Activated T-helper 17 cell treated with anti-CD3 and anti-CD28 coated beads, Interleukin-2, amount 50 U/mL, for 72 hours (primary cell): ENCODE measurements around the gene CDK17. TPM values are rescaled to one million over a fixed set of nuclear protein-coding genes. Genes with fewer than 3 reads are reported as not detected.
"Not testable (repeated sequence)": the region's sequence is repeated elsewhere in the genome, so short reads cannot be mapped to it uniquely, and the experiment has no call there.

ENCODE experiments used
- ATAC-seq: fragments of 150-1000 bp; cut with Tn5 transposase; replicated peaks from 2 replicates; pipeline ENCODE4 v1.10.0; 2021; ENCODE audit warnings: mild to moderate bottlenecking, moderate library complexity
- H3K27ac Mint-ChIP-seq: one replicate; pipeline ENCODE4 v1.8.0; 2022; ENCODE audit warnings: mixed read lengths
- H3K27me3 Mint-ChIP-seq: one replicate; pipeline ENCODE4 v1.8.0; 2022; ENCODE audit warnings: mixed read lengths
- H3K36me3 Mint-ChIP-seq: one replicate; pipeline ENCODE4 v1.8.0; 2022; ENCODE audit warnings: low read depth, mild to moderate bottlenecking, mixed read lengths
- H3K4me1 Mint-ChIP-seq: one replicate; pipeline ENCODE4 v1.8.0; 2022; ENCODE audit warnings: mixed read lengths
- H3K4me3 Mint-ChIP-seq: one replicate; pipeline ENCODE4 v1.8.0; 2022; ENCODE audit warnings: mild to moderate bottlenecking, mixed read lengths
- H3K9me3 Mint-ChIP-seq: one replicate; pipeline ENCODE4 v1.8.0; 2022; ENCODE audit warnings: mixed read lengths
- total RNA-seq, 2 donors: library from RNA; stranded (reverse); gene quantifications; one replicate each; pipeline ENCODE4 v1.2.3, GENCODE V29; 2022

The CDK17 gene
- total RNA-seq, 2 donors from 2014 or later, result 28.5 to 38.1 TPM

- no peaks in the 10 kb centered on the region for H3K9me3 Mint-ChIP-seq
- no peak overlapping the region for H3K27ac Mint-ChIP-seq
- peaks cover 7% of the 10 kb centered on the region for H3K36me3 Mint-ChIP-seq
- no peak overlapping the region for H3K4me3 Mint-ChIP-seq
- ATAC-seq, result no peak
- H3K27me3 Mint-ChIP-seq, result no peaks in the 10 kb centered on the region
- H3K4me1 Mint-ChIP-seq, result peaks cover 9% of the 10 kb centered on the region
Measured at GRCh38 chr12:96403870-96404269, 3.6 kb upstream of the CDK17 start.

- not testable (repeated sequence) for H3K4me1 Mint-ChIP-seq, H3K4me3 Mint-ChIP-seq, ATAC-seq, H3K9me3 Mint-ChIP-seq, H3K27ac Mint-ChIP-seq, H3K27me3 Mint-ChIP-seq
- H3K36me3 Mint-ChIP-seq, result peaks cover 11% of the 10 kb centered on the region
Measured at GRCh38 chr12:96402522-96402921, 2.3 kb upstream of the CDK17 start.

GRCh38 chr12:96402061-96402460, 1.8 kb upstream of the CDK17 start:
- no peak for ATAC-seq
- H3K27ac Mint-ChIP-seq, result no peak overlapping the region
- H3K4me1 Mint-ChIP-seq, result peaks cover 12% of the 10 kb centered on the region
- H3K27me3 Mint-ChIP-seq, result no peaks in the 10 kb centered on the region
- peaks cover 11% of the 10 kb centered on the region for H3K36me3 Mint-ChIP-seq
- no peaks in the 10 kb centered on the region for H3K9me3 Mint-ChIP-seq
- peak overlapping the region; percentile 95 for H3K4me3 Mint-ChIP-seq

GRCh38 chr12:96401076-96401871, 1.0 kb upstream of the CDK17 start:
- no peaks in the 10 kb centered on the region for H3K9me3 Mint-ChIP-seq
- peak overlapping the region; percentile 95 for H3K4me3 Mint-ChIP-seq
- ATAC-seq, result peak; percentile 30
- peaks cover 17% of the 10 kb centered on the region for H3K4me1 Mint-ChIP-seq
- no peaks in the 10 kb centered on the region for H3K27me3 Mint-ChIP-seq
- peak overlapping the region; percentile 92 for H3K27ac Mint-ChIP-seq
- peaks cover 11% of the 10 kb centered on the region for H3K36me3 Mint-ChIP-seq

- Mint-ChIP-seq H3K27ac (peak overlapping the region; percentile 92), H3K4me1 (peaks cover 21% of the 10 kb centered on the region), H3K9me3 (no peaks in the 10 kb centered on the region), H3K36me3 (peaks cover 11% of the 10 kb centered on the region), H3K4me3 (peak overlapping the region; percentile 95), H3K27me3 (no peaks in the 10 kb centered on the region)
- peak; percentile 23 for ATAC-seq
Measured at GRCh38 chr12:96400631-96401075, 414 bp upstream of the CDK17 start.

- Mint-ChIP-seq H3K4me3 (peak overlapping the region; percentile 95), H3K36me3 (peaks cover 11% of the 10 kb centered on the region), H3K9me3 (no peaks in the 10 kb centered on the region), H3K27ac (peak overlapping the region; percentile 92), H3K4me1 (peaks cover 27% of the 10 kb centered on the region), H3K27me3 (no peaks in the 10 kb centered on the region)
- ATAC-seq, result peak; percentile 53
Measured at GRCh38 chr12:96399120-96399918, 920 bp downstream of the CDK17 start.

- H3K36me3 Mint-ChIP-seq, result peaks cover 11% of the 10 kb centered on the region
- H3K9me3 Mint-ChIP-seq, result no peaks in the 10 kb centered on the region
- no peaks in the 10 kb centered on the region for H3K27me3 Mint-ChIP-seq
- H3K4me3 Mint-ChIP-seq, result peak overlapping the region; percentile 95
- H3K4me1 Mint-ChIP-seq, result peaks cover 27% of the 10 kb centered on the region
- ATAC-seq, result peak; percentile 6
- H3K27ac Mint-ChIP-seq, result peak overlapping the region; percentile 92
Measured at GRCh38 chr12:96398424-96399119, 1.7 kb downstream of the CDK17 start.

- Mint-ChIP-seq H3K4me1 (peaks cover 27% of the 10 kb centered on the region), H3K36me3 (peaks cover 11% of the 10 kb centered on the region), H3K9me3 (no peaks in the 10 kb centered on the region), H3K4me3 (peak overlapping the region; percentile 95), H3K27ac (peak overlapping the region; percentile 92), H3K27me3 (no peaks in the 10 kb centered on the region)
- no peak for ATAC-seq
Measured at GRCh38 chr12:96397756-96398423, 2.3 kb downstream of the CDK17 start.

GRCh38 chr12:96396914-96397313, 3.3 kb downstream of the CDK17 start:
- Mint-ChIP-seq H3K36me3 (peaks cover 11% of the 10 kb centered on the region), H3K4me1 (peaks cover 28% of the 10 kb centered on the region), H3K27ac (no peak overlapping the region), H3K9me3 (no peaks in the 10 kb centered on the region), H3K27me3 (no peaks in the 10 kb centered on the region), H3K4me3 (peak overlapping the region; percentile 95)
- ATAC-seq, result no peak

- H3K4me1 Mint-ChIP-seq, result peaks cover 27% of the 10 kb centered on the region
- H3K27ac Mint-ChIP-seq, result peak overlapping the region; percentile 36
- H3K36me3 Mint-ChIP-seq, result peaks cover 11% of the 10 kb centered on the region
- ATAC-seq, result no peak
- no peaks in the 10 kb centered on the region for H3K27me3 Mint-ChIP-seq
- no peaks in the 10 kb centered on the region for H3K9me3 Mint-ChIP-seq
- peak overlapping the region; percentile 95 for H3K4me3 Mint-ChIP-seq
Measured at GRCh38 chr12:96396209-96396608, 4.0 kb downstream of the CDK17 start.

GRCh38 chr12:96395236-96395635, 5.0 kb downstream of the CDK17 start:
- Mint-ChIP-seq H3K4me3 (peak overlapping the region; percentile 95), H3K4me1 (peaks cover 22% of the 10 kb centered on the region), H3K9me3 (no peaks in the 10 kb centered on the region)

GRCh38 chr12:96393229-96393628, 7.0 kb downstream of the CDK17 start:
- not testable (repeated sequence) for H3K36me3 Mint-ChIP-seq

More at GRCh38 chr12:96395236-96395635, 5.0 kb downstream of the CDK17 start:
- no peaks in the 10 kb centered on the region for H3K27me3 Mint-ChIP-seq
- ATAC-seq, result no peak
- H3K27ac Mint-ChIP-seq, result no peak overlapping the region
- peaks cover 11% of the 10 kb centered on the region for H3K36me3 Mint-ChIP-seq

GRCh38 chr12:96392397-96392796, 7.8 kb downstream of the CDK17 start:
- H3K36me3 Mint-ChIP-seq, result no peaks in the 10 kb centered on the region
- H3K27me3 Mint-ChIP-seq, result no peaks in the 10 kb centered on the region
- no peak for ATAC-seq
- no peak overlapping the region for H3K27ac Mint-ChIP-seq
- no peak overlapping the region for H3K4me3 Mint-ChIP-seq
- H3K9me3 Mint-ChIP-seq, result no peaks in the 10 kb centered on the region
- peaks cover 27% of the 10 kb centered on the region for H3K4me1 Mint-ChIP-seq

More at GRCh38 chr12:96393229-96393628, 7.0 kb downstream of the CDK17 start:
- not testable (repeated sequence) for H3K4me3 Mint-ChIP-seq, H3K27me3 Mint-ChIP-seq, H3K9me3 Mint-ChIP-seq, H3K27ac Mint-ChIP-seq, ATAC-seq
- peaks cover 27% of the 10 kb centered on the region for H3K4me1 Mint-ChIP-seq

GRCh38 chr12:96387981-96388380, 12.3 kb downstream of the CDK17 start:
- H3K36me3 Mint-ChIP-seq, result peaks cover 19% of the 10 kb centered on the region
- no peak overlapping the region for H3K4me3 Mint-ChIP-seq
- no peaks in the 10 kb centered on the region for H3K27me3 Mint-ChIP-seq
- no peak for ATAC-seq
- no peak overlapping the region for H3K27ac Mint-ChIP-seq
- peaks cover 30% of the 10 kb centered on the region for H3K4me1 Mint-ChIP-seq
- no peaks in the 10 kb centered on the region for H3K9me3 Mint-ChIP-seq
